CD4-positive, alpha-beta T cell treated with Interleukin-1 beta for 1 hour (primary cell): Measurements from ENCODE around the gene ZNF440.
A peak's percentile ranks its signal among the peaks of the same experiment; 100 is the strongest.
"Not testable (repeated sequence)": the region's sequence is repeated elsewhere in the genome, so short reads cannot be mapped to it uniquely, and the experiment has no call there.

Source experiments
- DNase-seq, 2 donors: peaks; one replicate each; pipeline ENCODE4 v3.0.0-alpha.2; 2020 to 2022

Gene ZNF440

GRCh38 chr19:11828957-11829876 lies 15.1 kb downstream of the ZNF440 start:
- DNase-seq: not testable (repeated sequence)

- DNase-seq: no peak
These were observed 18.3 kb downstream of the ZNF440 start for GRCh38 chr19:11832253-11832912.

- DNase-seq: no peak
These were observed 19.5 kb downstream of the ZNF440 start for GRCh38 chr19:11833541-11833940.

- DNase-seq: not testable (repeated sequence)
These were observed 21.6 kb downstream of the ZNF440 start for GRCh38 chr19:11835626-11836066.

GRCh38 chr19:11843722-11844121 lies 29.6 kb downstream of the ZNF440 start:
- no peak for DNase-seq

- DNase-seq: not testable (repeated sequence)
These were observed 33.5 kb downstream of the ZNF440 start for GRCh38 chr19:11847615-11848014.

- no peak for DNase-seq
These were observed 34.1 kb downstream of the ZNF440 start for GRCh38 chr19:11848200-11848593.

- peak; percentile 89 for DNase-seq
These were observed 34.8 kb downstream of the ZNF440 start, which contains the start of gene ZNF439 for GRCh38 chr19:11848594-11849469. TSS of gene ZNF439 (plus strand) at chr19:11848726. CDS start at chr19:11848868, 142 bp downstream.

GRCh38 chr19:11850289-11850688 lies 36.2 kb downstream of the ZNF440 start:
- DNase-seq: not testable (repeated sequence)

GRCh38 chr19:11853358-11853757 lies 39.3 kb downstream of the ZNF440 start:
- no peak for DNase-seq

- no peak for DNase-seq
These were observed 42.6 kb downstream of the ZNF440 start for GRCh38 chr19:11856596-11857250.

- DNase-seq: no peak
These were observed 46.6 kb downstream of the ZNF440 start for GRCh38 chr19:11860721-11861120.

GRCh38 chr19:11861301-11861700 lies 47.2 kb downstream of the ZNF440 start:
- no peak for DNase-seq

- not testable (repeated sequence) for DNase-seq
These were observed 53.7 kb downstream of the ZNF440 start for GRCh38 chr19:11867766-11868165.

GRCh38 chr19:11868188-11868587 lies 54.1 kb downstream of the ZNF440 start:
- no peak for DNase-seq

- DNase-seq: no peak
These were observed 58.6 kb downstream of the ZNF440 start for GRCh38 chr19:11872624-11873023.

GRCh38 chr19:11873762-11874161 lies 59.7 kb downstream of the ZNF440 start:
- DNase-seq: no peak

GRCh38 chr19:11879687-11880266 lies 65.7 kb downstream of the ZNF440 start:
- DNase-seq: peak; percentile 1 to 37

GRCh38 chr19:11880598-11880997 lies 66.5 kb downstream of the ZNF440 start:
- DNase-seq: no peak

GRCh38 chr19:11881151-11881800 lies 67.2 kb downstream of the ZNF440 start:
- peak; percentile 63 to 73 for DNase-seq

- DNase-seq: no peak
These were observed 68.5 kb downstream of the ZNF440 start for GRCh38 chr19:11882606-11883005.
